B cell (primary cell): ENCODE results near the gene MIOX. TPM values are rescaled to one million over a fixed set of nuclear protein-coding genes. Genes with fewer than 3 reads are reported as not detected.
A peak's percentile ranks its signal among the peaks of the same experiment; 100 is the strongest.

ENCODE experiments used
- ATAC-seq: fragments of 200-7000 bp; cut with Tn5 transposase; one replicate; pipeline ENCODE4 v1.10.0; 2021; ENCODE audit warnings: low read depth, mild to moderate bottlenecking, moderate number of reproducible peaks, moderate library complexity
- CTCF ChIA-PET: fragments of 350-600 bp; sonication (Branson Sonifier 250); formaldehyde crosslinking; loops from one replicate; lab custom pipeline; 2021; ENCODE audit warnings: antibody characterized with exemption, inconsistent platforms; lab: Charles Lee
- POLR2A ChIA-PET: fragments of 350-600 bp; sonication (Branson Sonifier 250); formaldehyde crosslinking; loops from one replicate; lab custom pipeline; 2021; ENCODE audit warnings: antibody characterized with exemption; lab: Charles Lee
- DNase-seq: peaks from one replicate; pipeline ENCODE4 v3.0.0; 2013
- H2AFZ ChIP-seq: 2 replicates; pipeline ENCODE4 v1.6.1; 2012; ENCODE audit warnings: mild to moderate bottlenecking, low read depth, low read length; ENCODE audit not compliant: insufficient read depth, poor library complexity, severe bottlenecking
- H3K27ac ChIP-seq, 2 donors: 1 replicate in 1 of 2; 2 replicates in 1 of 2; pipeline ENCODE4 v1.5.1; 2012 to 2013; ENCODE audit warnings: low read length in 2 of 2, mild to moderate bottlenecking in 2 of 2, moderate library complexity in 1 of 2
- H3K27me3 ChIP-seq, 4 experiments: fragments of 200-600 bp in 1 of 4; sonication (generic) in 1 of 4; replicated peaks in 1 of 4; 1 replicate in 2 of 4; 2 replicates in 2 of 4; pipeline versions ENCODE4 v1.6.1 to v1.7.0; 2013 to 2016; ENCODE audit warnings: low read length in 3 of 4, mild to moderate bottlenecking in 2 of 4, mixed read lengths in 1 of 4, moderate library complexity in 1 of 4; ENCODE audit not compliant: insufficient read depth in 4 of 4, control insufficient read depth in 3 of 4; ENCODE audit errors: control extremely low read depth in 1 of 4
- H3K36me3 ChIP-seq, 2 experiments: replicated peaks in 1 of 2; 1 replicate in 1 of 2; 2 replicates in 1 of 2; pipeline versions ENCODE4 v1.6.1 to v1.7.1; 2013; ENCODE audit warnings: low read length in 1 of 2; ENCODE audit not compliant: insufficient read depth in 2 of 2, control insufficient read depth in 1 of 2; ENCODE audit errors: control extremely low read depth in 1 of 2, extremely low read depth in 1 of 2
- H3K4me1 ChIP-seq, 2 donors: fragments of 200-600 bp in 1 of 2; sonication (generic) in 1 of 2; 1 replicate in 1 of 2; 2 replicates in 1 of 2; pipeline versions ENCODE4 v1.5.1 to v1.6.1; 2013 to 2017; ENCODE audit warnings: low read length in 2 of 2; ENCODE audit not compliant: control insufficient read depth in 2 of 2, insufficient read depth in 2 of 2
- H3K4me2 ChIP-seq: replicated peaks from 2 replicates; pipeline ENCODE3; 2012; ENCODE audit warnings: mild to moderate bottlenecking, low read depth, low read length; ENCODE audit not compliant: poor library complexity, severe bottlenecking
- H3K4me3 ChIP-seq, 5 experiments: fragments of 200-600 bp in 1 of 5; sonication (generic) in 1 of 5; 1 replicate in 3 of 5; 2 replicates in 2 of 5; pipeline versions ENCODE4 v1.5.1 to v1.7.0; 2011 to 2016; ENCODE audit warnings: low read length in 4 of 5, mild to moderate bottlenecking in 4 of 5, low read depth in 2 of 5, control low read depth in 1 of 5, moderate library complexity in 1 of 5; ENCODE audit not compliant: insufficient read depth in 1 of 5; ENCODE audit errors: control extremely low read depth in 1 of 5, extremely low read depth in 1 of 5
- H3K79me2 ChIP-seq: fragments of 200-600 bp; sonication (generic); one replicate; pipeline ENCODE4 v1.6.0; 2016; ENCODE audit warnings: low read length; ENCODE audit not compliant: control insufficient read depth, insufficient read depth
- H3K9ac ChIP-seq: fragments of 200-600 bp; sonication (generic); 2 replicates; pipeline ENCODE4 v1.6.1; 2017; ENCODE audit warnings: mild to moderate bottlenecking, low read length, moderate library complexity
- H3K9me3 ChIP-seq, 3 donors: one replicate each; pipeline versions ENCODE4 v1.6.1 to v1.7.1; 2013; ENCODE audit warnings: low read length in 2 of 3; ENCODE audit not compliant: control insufficient read depth in 2 of 3, insufficient read depth in 1 of 3; ENCODE audit errors: control extremely low read depth in 1 of 3
- H4K20me1 ChIP-seq: 2 replicates; pipeline ENCODE4 v1.6.0; 2012; ENCODE audit warnings: mild to moderate bottlenecking, low read length; ENCODE audit not compliant: insufficient read depth, control insufficient read depth, poor library complexity, severe bottlenecking
- H3K27ac Mint-ChIP-seq: one replicate; pipeline ENCODE4 v1.8.0; 2021; ENCODE audit warnings: mixed read lengths
- H3K27me3 Mint-ChIP-seq: one replicate; pipeline ENCODE4 v1.8.0; 2021; ENCODE audit warnings: mixed read lengths
- H3K4me1 Mint-ChIP-seq: one replicate; pipeline ENCODE4 v1.8.0; 2021; ENCODE audit warnings: mixed read lengths
- H3K4me3 Mint-ChIP-seq: one replicate; pipeline ENCODE4 v1.8.0; 2021; ENCODE audit warnings: mixed read lengths
- H3K9me3 Mint-ChIP-seq: one replicate; pipeline ENCODE4 v1.8.0; 2022; ENCODE audit warnings: mixed read lengths; ENCODE audit not compliant: insufficient read depth
- EZH2 ChIP-seq: IDR thresholded peaks from 2 replicates; pipeline ENCODE4 v1.6.1; 2012; ENCODE audit warnings: borderline replicate concordance, low read depth, mild to moderate bottlenecking, moderate library complexity, low read length; ENCODE audit not compliant: insufficient read depth, poor library complexity, severe bottlenecking
- WGBS: methylation state at CpG from one replicate; pipeline ENCODE4 v1.1.5; 2013; ENCODE audit warnings: missing lambda C conversion rate; ENCODE audit not compliant: insufficient coverage; 5-methylcytosine and 5-hydroxymethylcytosine counted together
- intact Hi-C: fragments of 100-400 bp; cut with micrococcal nuclease; formaldehyde crosslinking; loops from one replicate; pipeline ENCODE4 v1.10.0; 2022
- polyA plus RNA-seq: library from polyadenylated mRNA; depleted of rRNA; stranded (reverse); fragments of >200 nt; gene quantifications from 2 replicates; pipeline ENCODE4 v1.2.3, GENCODE V29; 2012
- total RNA-seq, 2 donors: library from RNA; stranded (reverse); fragments of 120-200 nt in 1 of 2; gene quantifications; 1 replicate in 1 of 2; 2 replicates in 1 of 2; pipeline versions ENCODE4 v1.2.3 to v1.2.4, GENCODE V29; 2013 to 2022
- TF ChIP-seq, protein P1 (sequence below): fragments of 200-600 bp; IDR thresholded peaks from one replicate; pipeline ENCODE4 v1.8.0; 2022; ENCODE audit warnings: antibody characterized with exemption, mild to moderate bottlenecking

MIOX gene
- total and polyA plus RNA-seq, 2 donors (not counting 1 experiment from before 2014, with no cell fraction given): 0.88 TPM; not detected in 1

DNA sequence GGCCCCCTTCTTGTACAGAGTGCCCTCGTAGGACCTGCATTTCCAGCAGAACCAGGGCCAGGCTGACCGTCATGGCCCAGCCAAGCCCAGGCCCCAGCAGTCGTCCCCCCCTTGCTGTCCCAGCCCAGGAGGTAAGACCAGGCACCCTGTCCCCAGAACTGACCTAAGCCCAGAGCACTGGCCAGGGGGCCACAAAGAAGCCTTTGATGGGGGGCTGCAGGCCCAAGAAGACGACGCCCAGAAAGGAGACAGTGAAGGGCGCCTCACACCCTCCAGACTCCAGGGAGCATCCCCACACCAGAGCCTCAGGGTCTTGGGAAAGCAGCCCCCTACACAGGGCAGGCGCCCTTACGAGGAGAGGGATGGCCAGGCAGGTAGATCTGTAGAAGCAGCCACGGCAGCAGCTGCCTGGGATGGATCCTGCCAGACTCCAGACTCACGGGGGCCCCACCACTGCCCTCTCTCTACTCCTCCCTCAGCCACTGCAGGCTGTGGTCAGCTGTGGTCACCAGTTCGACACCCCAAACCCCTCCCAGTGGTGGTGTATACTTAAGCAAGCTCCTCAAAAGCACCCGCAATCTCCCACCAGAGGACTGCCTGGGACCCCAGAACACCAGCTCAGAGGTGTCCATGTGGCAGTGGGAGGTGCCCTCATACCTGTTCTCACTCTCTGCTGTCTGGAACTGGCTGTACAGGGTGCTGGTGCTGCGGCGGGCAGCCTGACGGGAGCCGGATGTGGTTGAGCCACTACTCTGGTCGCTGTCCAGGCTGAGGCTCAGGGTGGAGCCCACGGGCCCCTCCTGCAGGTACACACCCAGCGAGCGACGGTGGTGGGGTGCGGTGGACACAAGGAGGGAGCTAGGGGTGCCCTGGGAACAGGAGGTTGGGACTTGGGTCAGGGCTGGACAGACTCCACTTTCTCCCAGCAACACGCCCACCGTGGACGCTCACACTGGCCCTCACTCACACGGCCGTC lies 38.8 kb upstream of the MIOX start:
- intact Hi-C loops: loop anchor here (2.0 kb wide), 1 partner anchor 21 kb away; no protein-coding TSS in a partner anchor
- H2AFZ ChIP-seq: no peak overlapping the region
- no peaks in the 10 kb centered on the region for H3K9me3 ChIP-seq
- TF ChIP-seq EZH2: no peak
- TF ChIP-seq, protein P1, sequence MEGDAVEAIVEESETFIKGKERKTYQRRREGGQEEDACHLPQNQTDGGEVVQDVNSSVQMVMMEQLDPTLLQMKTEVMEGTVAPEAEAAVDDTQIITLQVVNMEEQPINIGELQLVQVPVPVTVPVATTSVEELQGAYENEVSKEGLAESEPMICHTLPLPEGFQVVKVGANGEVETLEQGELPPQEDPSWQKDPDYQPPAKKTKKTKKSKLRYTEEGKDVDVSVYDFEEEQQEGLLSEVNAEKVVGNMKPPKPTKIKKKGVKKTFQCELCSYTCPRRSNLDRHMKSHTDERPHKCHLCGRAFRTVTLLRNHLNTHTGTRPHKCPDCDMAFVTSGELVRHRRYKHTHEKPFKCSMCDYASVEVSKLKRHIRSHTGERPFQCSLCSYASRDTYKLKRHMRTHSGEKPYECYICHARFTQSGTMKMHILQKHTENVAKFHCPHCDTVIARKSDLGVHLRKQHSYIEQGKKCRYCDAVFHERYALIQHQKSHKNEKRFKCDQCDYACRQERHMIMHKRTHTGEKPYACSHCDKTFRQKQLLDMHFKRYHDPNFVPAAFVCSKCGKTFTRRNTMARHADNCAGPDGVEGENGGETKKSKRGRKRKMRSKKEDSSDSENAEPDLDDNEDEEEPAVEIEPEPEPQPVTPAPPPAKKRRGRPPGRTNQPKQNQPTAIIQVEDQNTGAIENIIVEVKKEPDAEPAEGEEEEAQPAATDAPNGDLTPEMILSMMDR: no peak
- no peak overlapping the region for H3K4me3 Mint-ChIP-seq
- H3K9me3 Mint-ChIP-seq: no peaks in the 10 kb centered on the region
- H3K36me3 ChIP-seq: peaks cover 0 to 51% of the 10 kb centered on the region in 2 experiments
- H4K20me1 ChIP-seq: peaks cover 43% of the 10 kb centered on the region
- H3K27ac ChIP-seq: no peak overlapping the region
- H3K79me2 ChIP-seq: no peaks in the 10 kb centered on the region
- no peak overlapping the region for H3K4me3 ChIP-seq
- H3K4me1 ChIP-seq: peaks cover 13 to 24% of the 10 kb centered on the region in 2 donors
- CTCF ChIA-PET: interaction anchor here (5.5 kb wide), 1 partner anchor 50 kb away, joined by 35 read pairs; no protein-coding TSS in a partner anchor
- H3K9ac ChIP-seq: no peak overlapping the region
- H3K27me3 ChIP-seq: no peaks in the 10 kb centered on the region
- WGBS: 96% methylated on average over 22 of the region's 27 CpGs
- no peak overlapping the region for H3K4me2 ChIP-seq
- peak overlapping the region; percentile 41 for H3K27ac Mint-ChIP-seq
- ATAC-seq (no peak), DNase-seq (no peak)
- POLR2A ChIA-PET: no interaction called here
- no peaks in the 10 kb centered on the region for H3K27me3 Mint-ChIP-seq
- peaks cover 24% of the 10 kb centered on the region for H3K4me1 Mint-ChIP-seq
